ENCODE measurements around the gene PID1.

Gene PID1

DNA sequence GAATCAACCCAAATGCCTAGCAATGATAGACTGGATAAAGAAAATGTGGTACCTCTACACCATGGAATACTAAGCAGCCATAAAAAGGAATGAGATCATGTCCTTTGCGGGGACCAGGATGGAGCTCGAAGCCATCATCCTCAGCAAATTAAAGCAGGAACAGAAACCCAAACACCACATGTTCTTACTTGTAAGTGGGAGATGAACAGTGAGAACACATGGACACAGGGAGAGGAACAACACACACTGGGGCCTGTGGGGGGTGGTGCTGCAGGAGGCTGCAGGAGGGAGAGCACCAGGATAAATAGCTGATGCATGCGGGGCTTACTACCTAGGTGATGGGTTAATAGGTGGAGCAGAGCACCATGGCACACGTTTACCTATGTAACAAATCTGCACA is 8.4 kb upstream of the PID1 start:
- no peaks in the 10 kb centered on the region for H3K4me1 ChIP-seq (ENCODE audit: control insufficient read depth, insufficient read depth, low read length)

DNA sequence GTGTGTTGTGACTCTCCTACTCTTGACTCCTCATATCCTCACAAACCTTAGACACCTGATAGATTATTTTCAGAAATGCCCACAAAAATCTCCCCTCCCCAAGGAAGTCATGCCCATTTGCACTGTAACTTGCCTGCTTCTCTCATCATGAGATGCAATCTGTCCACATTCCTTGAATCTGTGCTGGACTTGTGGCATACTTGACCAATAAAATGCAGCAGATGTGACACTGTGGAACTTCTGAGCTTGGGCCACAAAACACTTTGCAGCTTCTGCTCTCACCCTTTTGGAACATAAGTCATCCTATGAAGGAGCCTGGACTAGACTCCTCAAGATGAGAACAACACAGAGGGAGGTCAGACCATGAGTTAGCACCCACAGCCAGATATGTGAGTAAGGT is 4.4 kb upstream of the PID1 start:
- H3K36me3 ChIP-seq (ENCODE audit: control insufficient read depth, insufficient read depth, low read length) = no peaks in the 10 kb centered on the region
- H3K9ac ChIP-seq (ENCODE audit: low read length) = no peak overlapping the region
- H3K4me3 ChIP-seq (ENCODE audit: low read length) = no peak overlapping the region
- no peaks in the 10 kb centered on the region for H3K4me1 ChIP-seq (ENCODE audit: control insufficient read depth, insufficient read depth, low read length)
- no peaks in the 10 kb centered on the region for H3K27me3 ChIP-seq (ENCODE audit: control insufficient read depth, insufficient read depth, low read length)
- no peak overlapping the region for H3K27ac ChIP-seq (ENCODE audit: low read depth, low read length)

More for the DNA sequence above, 8.4 kb upstream of the PID1 start:
- Histone ChIP-seq H3K4me3 (ENCODE audit: low read length) (no peak overlapping the region), H3K9ac (ENCODE audit: low read length) (no peak overlapping the region), H3K27me3 (ENCODE audit: control insufficient read depth, insufficient read depth, low read length) (no peaks in the 10 kb centered on the region), H3K36me3 (ENCODE audit: control insufficient read depth, insufficient read depth, low read length) (no peaks in the 10 kb centered on the region), H3K27ac (ENCODE audit: low read depth, low read length) (no peak overlapping the region)

GRCh38 chr2:229273723-229274338 is 2.7 kb upstream of the PID1 start:
- peak overlapping the region; percentile 42 for H3K4me3 ChIP-seq (ENCODE audit: low read length)
- no peaks in the 10 kb centered on the region for H3K4me1 ChIP-seq (ENCODE audit: control insufficient read depth, insufficient read depth, low read length)
- H3K27me3 ChIP-seq (ENCODE audit: control insufficient read depth, insufficient read depth, low read length) = no peaks in the 10 kb centered on the region
- H3K36me3 ChIP-seq (ENCODE audit: control insufficient read depth, insufficient read depth, low read length) = no peaks in the 10 kb centered on the region
- H3K27ac ChIP-seq (ENCODE audit: low read depth, low read length) = no peak overlapping the region
- H3K9ac ChIP-seq (ENCODE audit: low read length) = no peak overlapping the region

GRCh38 chr2:229273006-229273722 is 2.1 kb upstream of the PID1 start:
- Histone ChIP-seq H3K4me3 (ENCODE audit: low read length) (peak overlapping the region; percentile 42), H3K36me3 (ENCODE audit: control insufficient read depth, insufficient read depth, low read length) (no peaks in the 10 kb centered on the region), H3K4me1 (ENCODE audit: control insufficient read depth, insufficient read depth, low read length) (no peaks in the 10 kb centered on the region), H3K9ac (ENCODE audit: low read length) (no peak overlapping the region), H3K27me3 (ENCODE audit: control insufficient read depth, insufficient read depth, low read length) (no peaks in the 10 kb centered on the region), H3K27ac (ENCODE audit: low read depth, low read length) (no peak overlapping the region)

DNA sequence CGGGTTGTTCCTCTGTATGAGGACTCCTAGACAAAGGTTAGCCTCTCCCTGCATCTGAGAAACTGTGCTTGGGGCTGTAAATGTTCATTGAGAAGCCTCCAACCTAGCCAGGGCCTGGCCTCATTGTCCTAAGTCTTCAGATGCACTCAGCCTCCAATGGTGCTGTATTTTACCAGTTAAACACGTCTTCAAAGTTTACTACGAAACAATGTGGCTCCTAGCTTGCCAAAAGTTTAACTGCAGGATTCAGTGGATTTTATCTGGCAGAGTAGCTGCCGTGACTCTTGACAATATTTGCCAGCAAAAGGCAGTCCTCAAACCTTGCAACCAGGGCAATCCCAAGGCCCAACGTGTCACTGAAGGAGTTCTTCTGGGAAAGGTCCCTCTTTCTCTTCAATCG is 1.1 kb downstream of the PID1 start:
- Histone ChIP-seq H3K9ac (ENCODE audit: low read length) (no peak overlapping the region), H3K36me3 (ENCODE audit: control insufficient read depth, insufficient read depth, low read length) (no peaks in the 10 kb centered on the region), H3K4me3 (ENCODE audit: low read length) (peak overlapping the region; percentile 73), H3K4me1 (ENCODE audit: control insufficient read depth, insufficient read depth, low read length) (no peaks in the 10 kb centered on the region), H3K27me3 (ENCODE audit: control insufficient read depth, insufficient read depth, low read length) (no peaks in the 10 kb centered on the region), H3K27ac (ENCODE audit: low read depth, low read length) (peak overlapping the region; percentile 63)

DNA sequence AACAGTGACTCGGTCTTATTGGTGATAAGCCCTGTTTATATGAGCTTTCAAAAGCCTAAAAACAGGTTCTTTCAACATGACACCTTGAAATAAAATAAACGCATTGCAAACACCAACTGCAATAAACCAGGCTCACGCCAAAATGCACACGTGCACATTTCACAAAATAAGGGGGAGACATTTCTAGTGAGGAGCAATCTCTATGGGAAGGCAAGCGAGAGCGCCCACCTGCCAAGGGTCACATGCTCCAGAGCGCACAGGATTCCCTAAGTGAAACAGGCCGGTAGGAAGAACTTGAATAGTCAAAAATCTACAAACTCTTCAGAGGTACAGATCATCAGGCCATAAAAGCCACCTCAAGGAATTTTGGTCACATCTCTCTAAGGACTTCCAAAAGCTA is 1.9 kb downstream of the PID1 start:
- Histone ChIP-seq H3K4me1 (ENCODE audit: control insufficient read depth, insufficient read depth, low read length) (no peaks in the 10 kb centered on the region), H3K9ac (ENCODE audit: low read length) (no peak overlapping the region), H3K27me3 (ENCODE audit: control insufficient read depth, insufficient read depth, low read length) (no peaks in the 10 kb centered on the region), H3K36me3 (ENCODE audit: control insufficient read depth, insufficient read depth, low read length) (no peaks in the 10 kb centered on the region), H3K4me3 (ENCODE audit: low read length) (peak overlapping the region; percentile 73), H3K27ac (ENCODE audit: low read depth, low read length) (peak overlapping the region; percentile 63)

GRCh38 chr2:229268626-229269025 is 2.5 kb downstream of the PID1 start:
- H3K27ac ChIP-seq (ENCODE audit: low read depth, low read length) = no peak overlapping the region

DNA sequence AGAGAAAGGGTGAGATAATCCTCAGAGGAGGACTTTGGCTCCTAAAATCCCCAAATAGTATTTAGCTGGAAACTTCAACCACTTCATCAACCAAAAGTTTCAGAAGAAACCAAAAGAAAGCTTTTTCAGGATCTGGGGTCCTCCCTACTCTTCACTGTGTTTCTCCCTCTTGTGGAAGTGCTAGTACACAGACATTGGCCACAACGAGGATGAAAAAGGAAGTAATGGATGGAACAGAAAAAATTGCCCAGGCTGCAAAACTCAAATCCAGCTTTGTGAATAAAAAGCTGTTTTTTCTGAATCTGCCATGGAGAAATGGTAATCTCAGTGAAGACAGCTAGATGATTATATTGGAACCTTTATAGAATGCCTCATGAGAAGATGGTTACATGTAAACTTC is 4.0 kb downstream of the PID1 start:
- H3K4me3 ChIP-seq (ENCODE audit: low read length) = no peak overlapping the region
- no peak overlapping the region for H3K27ac ChIP-seq (ENCODE audit: low read depth, low read length)
- H3K27me3 ChIP-seq (ENCODE audit: control insufficient read depth, insufficient read depth, low read length) = no peaks in the 10 kb centered on the region
- H3K4me1 ChIP-seq (ENCODE audit: control insufficient read depth, insufficient read depth, low read length) = no peaks in the 10 kb centered on the region
- H3K9ac ChIP-seq (ENCODE audit: low read length) = no peak overlapping the region
- H3K36me3 ChIP-seq (ENCODE audit: control insufficient read depth, insufficient read depth, low read length) = no peaks in the 10 kb centered on the region

More at GRCh38 chr2:229268626-229269025, 2.5 kb downstream of the PID1 start:
- H3K27me3 ChIP-seq (ENCODE audit: control insufficient read depth, insufficient read depth, low read length) = no peaks in the 10 kb centered on the region
- H3K4me3 ChIP-seq (ENCODE audit: low read length) = peak overlapping the region; percentile 73
- no peaks in the 10 kb centered on the region for H3K36me3 ChIP-seq (ENCODE audit: control insufficient read depth, insufficient read depth, low read length)
- H3K4me1 ChIP-seq (ENCODE audit: control insufficient read depth, insufficient read depth, low read length) = no peaks in the 10 kb centered on the region
- no peak overlapping the region for H3K9ac ChIP-seq (ENCODE audit: low read length)

DNA sequence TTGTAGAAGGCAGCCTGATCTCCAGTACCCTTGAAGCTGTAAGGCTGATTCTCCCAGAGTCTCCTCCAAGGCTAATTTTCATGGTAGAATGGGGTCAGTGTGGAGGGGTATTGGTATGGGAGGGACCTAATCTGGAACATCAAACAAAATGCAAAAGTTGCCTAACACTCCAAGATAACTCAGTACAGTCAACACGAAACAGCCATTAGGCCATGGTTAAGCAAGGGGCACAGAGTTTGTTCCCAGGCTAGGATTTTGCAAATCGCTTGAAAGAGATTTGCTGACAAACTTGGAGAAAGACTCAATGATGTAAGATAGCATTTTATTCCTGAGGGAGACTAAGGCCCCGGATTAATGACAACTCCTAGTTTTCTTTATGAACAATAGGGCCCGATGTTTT is 5.4 kb downstream of the PID1 start:
- no peak overlapping the region for H3K4me3 ChIP-seq (ENCODE audit: low read length)
- H3K4me1 ChIP-seq (ENCODE audit: control insufficient read depth, insufficient read depth, low read length) = no peaks in the 10 kb centered on the region
- H3K36me3 ChIP-seq (ENCODE audit: control insufficient read depth, insufficient read depth, low read length) = no peaks in the 10 kb centered on the region
- H3K27ac ChIP-seq (ENCODE audit: low read depth, low read length) = no peak overlapping the region
- no peak overlapping the region for H3K9ac ChIP-seq (ENCODE audit: low read length)
- H3K27me3 ChIP-seq (ENCODE audit: control insufficient read depth, insufficient read depth, low read length) = no peaks in the 10 kb centered on the region

DNA sequence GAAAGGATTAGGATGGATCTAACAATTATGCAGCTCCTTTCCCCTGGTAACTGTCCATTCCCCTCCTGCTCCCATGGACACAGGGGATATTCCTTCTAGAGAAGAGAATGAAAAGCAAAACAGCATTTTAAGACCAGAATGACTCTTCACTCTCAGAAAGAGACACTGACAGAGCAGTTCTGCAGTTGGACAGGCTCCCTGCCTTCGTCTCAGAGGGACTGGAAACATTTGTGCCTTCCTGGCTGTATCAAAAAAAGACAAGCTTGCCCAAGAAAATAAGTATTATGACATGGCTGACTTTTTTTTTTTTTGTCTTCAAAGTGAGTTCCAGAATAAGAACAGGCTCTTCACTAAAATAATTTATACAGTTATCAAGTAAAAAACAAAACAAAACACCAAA is 9.5 kb downstream of the PID1 start:
- Histone ChIP-seq H3K4me1 (ENCODE audit: control insufficient read depth, insufficient read depth, low read length) (no peaks in the 10 kb centered on the region), H3K27me3 (ENCODE audit: control insufficient read depth, insufficient read depth, low read length) (no peaks in the 10 kb centered on the region), H3K9ac (ENCODE audit: low read length) (no peak overlapping the region), H3K36me3 (ENCODE audit: control insufficient read depth, insufficient read depth, low read length) (no peaks in the 10 kb centered on the region), H3K4me3 (ENCODE audit: low read length) (no peak overlapping the region), H3K27ac (ENCODE audit: low read depth, low read length) (no peak overlapping the region)

DNA sequence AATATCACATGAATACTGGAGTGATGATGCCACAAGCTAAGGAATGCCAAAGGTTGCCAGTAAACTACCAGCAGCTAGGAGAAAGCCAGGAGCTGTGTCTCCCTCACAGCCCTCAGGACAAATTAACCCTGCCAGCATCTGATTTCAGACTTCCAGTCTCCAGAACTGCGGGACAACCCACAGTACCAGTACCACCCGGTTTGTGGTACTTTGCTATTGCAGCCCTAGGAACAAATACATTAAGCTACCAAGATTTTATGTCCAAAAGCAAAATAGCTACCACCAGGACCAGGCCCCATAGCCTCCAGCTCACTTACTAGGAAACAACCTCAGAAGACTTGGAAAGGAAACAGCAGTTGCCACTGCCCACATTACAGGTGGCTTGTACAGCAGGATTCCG is 10.0 kb downstream of the PID1 start:
- no peak overlapping the region for H3K9ac ChIP-seq (ENCODE audit: low read length)
- no peak overlapping the region for H3K4me3 ChIP-seq (ENCODE audit: low read length)
- no peaks in the 10 kb centered on the region for H3K4me1 ChIP-seq (ENCODE audit: control insufficient read depth, insufficient read depth, low read length)
- H3K36me3 ChIP-seq (ENCODE audit: control insufficient read depth, insufficient read depth, low read length) = no peaks in the 10 kb centered on the region
- no peak overlapping the region for H3K27ac ChIP-seq (ENCODE audit: low read depth, low read length)
- H3K27me3 ChIP-seq (ENCODE audit: control insufficient read depth, insufficient read depth, low read length) = no peaks in the 10 kb centered on the region

GRCh38 chr2:229257985-229258384 is 13.1 kb downstream of the PID1 start:
- Histone ChIP-seq H3K36me3 (ENCODE audit: control insufficient read depth, insufficient read depth, low read length) (no peaks in the 10 kb centered on the region), H3K9ac (ENCODE audit: low read length) (no peak overlapping the region), H3K4me3 (ENCODE audit: low read length) (no peak overlapping the region), H3K27me3 (ENCODE audit: control insufficient read depth, insufficient read depth, low read length) (no peaks in the 10 kb centered on the region), H3K27ac (ENCODE audit: low read depth, low read length) (no peak overlapping the region), H3K4me1 (ENCODE audit: control insufficient read depth, insufficient read depth, low read length) (peaks cover 2% of the 10 kb centered on the region)

DNA sequence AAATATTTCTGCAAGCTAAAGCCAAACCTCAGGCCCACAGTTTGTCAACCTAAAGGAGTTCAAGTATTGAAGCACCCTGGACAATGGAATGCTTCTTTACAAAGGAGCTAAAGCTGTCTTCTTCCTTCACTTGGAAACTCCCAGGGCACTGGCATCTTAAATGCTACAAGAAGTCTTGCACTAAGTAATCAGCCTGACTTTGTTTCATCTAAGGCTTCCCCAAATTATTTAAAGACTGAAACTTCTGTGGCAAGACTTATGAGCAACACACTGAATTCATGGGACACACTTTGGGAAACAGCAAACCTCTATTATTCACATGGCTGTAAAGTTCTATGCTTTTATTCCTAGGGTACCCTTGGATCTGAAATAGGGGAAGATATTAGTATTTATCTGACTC is 14.7 kb downstream of the PID1 start:
- H3K4me3 ChIP-seq (ENCODE audit: low read length) = no peak overlapping the region
- no peaks in the 10 kb centered on the region for H3K27me3 ChIP-seq (ENCODE audit: control insufficient read depth, insufficient read depth, low read length)
- peaks cover 7% of the 10 kb centered on the region for H3K4me1 ChIP-seq (ENCODE audit: control insufficient read depth, insufficient read depth, low read length)
- H3K27ac ChIP-seq (ENCODE audit: low read depth, low read length) = no peak overlapping the region
- H3K36me3 ChIP-seq (ENCODE audit: control insufficient read depth, insufficient read depth, low read length) = no peaks in the 10 kb centered on the region
- H3K9ac ChIP-seq (ENCODE audit: low read length) = no peak overlapping the region
